NCI-H510A treated with DMSO at 0.1 percent for 48 hours (cell line): ENCODE measurements around the gene CASP7.
A peak's percentile ranks its signal among the peaks of the same experiment; 100 is the strongest.
"Not testable (repeated sequence)": the region's sequence is repeated elsewhere in the genome, so short reads cannot be mapped to it uniquely, and the experiment has no call there.

Source experiments
- DNase-seq: peaks from one replicate; lab custom pipeline; 2025; lab: John Stamatoyannopoulos, UW

Gene CASP7

GRCh38 chr10:113679463-113680189 lies at the start of gene CASP7:
CASP7 (plus strand) TSS chr10:113679912; CDS start chr10:113697494, 17,582 bp downstream.
- peak; percentile 86 for DNase-seq

GRCh38 chr10:113630929-113631533 lies 48.7 kb upstream of the CASP7 start:
- DNase-seq, result peak; percentile 9

- DNase-seq, result no peak
These were observed 47.9 kb upstream of the CASP7 start for GRCh38 chr10:113631684-113632367.

- DNase-seq, result no peak
These were observed 39.7 kb upstream of the CASP7 start for GRCh38 chr10:113639966-113640365.

GRCh38 chr10:113641702-113642101 lies 38.0 kb upstream of the CASP7 start:
- DNase-seq, result no peak

GRCh38 chr10:113643183-113643582 lies 36.5 kb upstream of the CASP7 start:
- no peak for DNase-seq

GRCh38 chr10:113644185-113645120 lies 35.3 kb upstream of the CASP7 start:
- no peak for DNase-seq

- DNase-seq, result no peak
These were observed 33.1 kb upstream of the CASP7 start for GRCh38 chr10:113646336-113647201.

GRCh38 chr10:113647812-113648211 lies 31.9 kb upstream of the CASP7 start:
- no peak for DNase-seq

GRCh38 chr10:113648478-113648877 lies 31.2 kb upstream of the CASP7 start:
- no peak for DNase-seq

- DNase-seq, result no peak
These were observed 29.5 kb upstream of the CASP7 start for GRCh38 chr10:113650172-113650571.

GRCh38 chr10:113651021-113651420 lies 28.7 kb upstream of the CASP7 start:
- DNase-seq, result no peak

- DNase-seq, result no peak
These were observed 27.8 kb upstream of the CASP7 start for GRCh38 chr10:113651898-113652297.

GRCh38 chr10:113652456-113652855 lies 27.3 kb upstream of the CASP7 start:
- DNase-seq, result not testable (repeated sequence)

GRCh38 chr10:113656896-113657295 lies 22.8 kb upstream of the CASP7 start:
- no peak for DNase-seq

GRCh38 chr10:113657544-113657943 lies 22.2 kb upstream of the CASP7 start:
- peak; percentile 7 for DNase-seq

- DNase-seq, result no peak
These were observed 18.4 kb upstream of the CASP7 start for GRCh38 chr10:113661332-113661731.

GRCh38 chr10:113663142-113663541 lies 16.6 kb upstream of the CASP7 start:
- peak; percentile 52 for DNase-seq

GRCh38 chr10:113663908-113664307 lies 15.8 kb upstream of the CASP7 start, which contains the start of gene NRAP:
NRAP (minus strand) TSS chr10:113664041; CDS start chr10:113663882, 159 bp downstream.
- no peak for DNase-seq

- no peak for DNase-seq
These were observed 14.4 kb upstream of the CASP7 start for GRCh38 chr10:113665352-113665751.

GRCh38 chr10:113665806-113666354 lies 13.8 kb upstream of the CASP7 start:
- no peak for DNase-seq
